Measurements from ENCODE around the gene TNFAIP3.

DNA sequence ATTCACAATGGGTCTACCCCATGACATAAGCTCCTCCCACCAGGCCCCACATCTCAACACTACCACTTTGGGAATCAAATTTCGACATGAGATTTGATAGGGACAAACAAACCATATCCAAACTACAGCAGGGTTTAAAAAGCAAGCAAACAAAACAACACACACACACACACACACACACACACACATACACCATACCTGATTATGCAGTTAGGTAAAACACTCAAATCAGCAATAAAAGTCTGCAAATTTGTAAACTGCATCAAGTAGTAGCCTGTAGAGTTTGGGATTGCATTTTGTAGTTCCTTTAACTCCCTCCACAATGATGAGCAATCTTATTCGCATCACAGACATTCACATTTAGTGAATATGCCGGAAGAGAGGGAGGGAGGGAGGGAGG is 32.6 kb upstream of the TNFAIP3 start:
- TF ChIP-seq CTCF (IDR thresholded peaks at IDR 0.05), result no peak
- no peak for TF ChIP-seq POLR2A (IDR thresholded peaks at IDR 0.05)

All from uterus (tissue), 2 donors.